Ishikawa (cell line): Measurements from ENCODE around the gene TP53TG5.

Source experiments
- CEBPB ChIP-seq: IDR thresholded peaks from 2 replicates; pipeline ENCODE4 v1.6.1; 2012
- CREB1 ChIP-seq: IDR thresholded peaks from 2 replicates; pipeline ENCODE4 v1.6.1; 2012; ENCODE audit warnings: low read depth
- EGR1 ChIP-seq: IDR thresholded peaks from 2 replicates; pipeline ENCODE4 v1.6.1; 2012
- EP300 ChIP-seq: IDR thresholded peaks from 2 replicates; pipeline ENCODE4 v1.6.1; 2012; ENCODE audit warnings: borderline replicate concordance
- FOXM1 ChIP-seq: IDR thresholded peaks from 2 replicates; pipeline ENCODE4 v1.6.1; 2012; ENCODE audit warnings: low read depth, borderline replicate concordance
- MAX ChIP-seq: IDR thresholded peaks from 2 replicates; pipeline ENCODE4 v1.6.1; 2012
- NFIC ChIP-seq: IDR thresholded peaks from 2 replicates; pipeline ENCODE4 v1.6.1; 2012
- RAD21 ChIP-seq: IDR thresholded peaks from 2 replicates; pipeline ENCODE4 v1.6.1; 2012; ENCODE audit warnings: low read depth
- REST ChIP-seq: IDR thresholded peaks from 2 replicates; pipeline ENCODE4 v1.6.1; 2012; ENCODE audit warnings: low read depth, mild to moderate bottlenecking
- TAF1 ChIP-seq: IDR thresholded peaks from 2 replicates; pipeline ENCODE4 v1.6.1; 2012; ENCODE audit warnings: low read depth, mild to moderate bottlenecking
- TCF12 ChIP-seq: IDR thresholded peaks from 2 replicates; pipeline ENCODE4 v1.6.1; 2012; ENCODE audit warnings: low read depth
- TEAD4 ChIP-seq: IDR thresholded peaks from 2 replicates; pipeline ENCODE4 v1.6.1; 2012
- USF1 ChIP-seq: IDR thresholded peaks from 2 replicates; pipeline ENCODE4 v1.6.1; 2012
- YY1 ChIP-seq: IDR thresholded peaks from 2 replicates; pipeline ENCODE4 v1.6.1; 2012; ENCODE audit warnings: low read depth
- ZBTB7A ChIP-seq: IDR thresholded peaks from 2 replicates; pipeline ENCODE4 v1.6.1; 2012; ENCODE audit warnings: low read depth

TP53TG5 gene

GRCh38 chr20:45336530-45337366 lies 41.4 kb downstream of the TP53TG5 start:
- TF ChIP-seq ZBTB7A (no peak), USF1 (no peak), TEAD4 (no peak), TAF1 (no peak), EP300 (no peak), YY1 (no peak), RAD21 (no peak), TCF12 (no peak), CREB1 (no peak), EGR1 (no peak), REST (no peak), CEBPB (no peak), FOXM1 (no peak), MAX (no peak), NFIC (no peak)

- TF ChIP-seq REST (no peak), EGR1 (no peak), EP300 (no peak), USF1 (no peak), RAD21 (no peak), TEAD4 (no peak), CEBPB (no peak), MAX (no peak), YY1 (no peak), NFIC (no peak), ZBTB7A (no peak), TAF1 (no peak), TCF12 (no peak), CREB1 (no peak), FOXM1 (no peak)
Measured at GRCh38 chr20:45330476-45330875, 47.6 kb downstream of the TP53TG5 start.

GRCh38 chr20:45329497-45330319 lies 48.4 kb downstream of the TP53TG5 start:
- TF ChIP-seq RAD21, result no peak
- TF ChIP-seq NFIC, result peak; percentile 44; the same call in 1 of the 2 replicates

GRCh38 chr20:45328451-45328850 lies 49.7 kb downstream of the TP53TG5 start:
- TF ChIP-seq REST (no peak), EGR1 (no peak), MAX (no peak), TAF1 (no peak), RAD21 (no peak), TCF12 (no peak), NFIC (no peak), CEBPB (no peak), EP300 (no peak), FOXM1 (no peak), TEAD4 (no peak), YY1 (no peak), USF1 (no peak), CREB1 (no peak)
